H9 (cell line): ENCODE results near the gene CDK14. TPM values are rescaled to one million over a fixed set of nuclear protein-coding genes. Genes with fewer than 3 reads are reported as not detected.

Experiments used
- DNase-seq: peaks from one replicate; pipeline ENCODE4 v3.0.0-alpha.2; 2017
- H2AFZ ChIP-seq: one replicate; pipeline ENCODE4 v1.6.1; 2013; ENCODE audit warnings: mild to moderate bottlenecking, low read length, control low read depth, moderate library complexity
- H2AK5ac ChIP-seq: 2 replicates; pipeline ENCODE4 v1.6.1; 2013; ENCODE audit warnings: low read length, control low read depth, mixed read lengths; ENCODE audit not compliant: insufficient read length
- H2BK120ac ChIP-seq: one replicate; pipeline ENCODE4 v1.6.1; 2013; ENCODE audit warnings: low read depth, mild to moderate bottlenecking, low read length, control low read depth, inconsistent platforms; ENCODE audit not compliant: poor library complexity, severe bottlenecking
- H2BK12ac ChIP-seq: 2 replicates; pipeline ENCODE4 v1.6.1; 2013; ENCODE audit warnings: low read length, control low read depth, mixed read lengths, low read depth; ENCODE audit not compliant: insufficient read length
- H2BK15ac ChIP-seq: 2 replicates; pipeline ENCODE4 v1.6.1; 2013; ENCODE audit warnings: low read depth, low read length, control low read depth
- H2BK20ac ChIP-seq: one replicate; pipeline ENCODE4 v1.6.1; 2013; ENCODE audit warnings: low read depth, mild to moderate bottlenecking, low read length, control low read depth, inconsistent platforms; ENCODE audit not compliant: poor library complexity, severe bottlenecking
- H2BK5ac ChIP-seq: 2 replicates; pipeline ENCODE4 v1.6.1; 2013; ENCODE audit warnings: low read length, control low read depth, mixed read lengths; ENCODE audit not compliant: insufficient read length
- H3K14ac ChIP-seq: 2 replicates; pipeline ENCODE4 v1.6.1; 2013; ENCODE audit warnings: low read length, control low read depth; ENCODE audit not compliant: insufficient read depth
- H3K18ac ChIP-seq: 2 replicates; pipeline ENCODE4 v1.6.1; 2013; ENCODE audit warnings: low read depth, mild to moderate bottlenecking, mixed read lengths, low read length, control low read depth; ENCODE audit not compliant: insufficient read length
- H3K23ac ChIP-seq: 2 replicates; pipeline ENCODE4 v1.6.1; 2013; ENCODE audit warnings: low read length, control low read depth, mixed read lengths, low read depth; ENCODE audit not compliant: insufficient read length
- H3K23me2 ChIP-seq: 2 replicates; pipeline ENCODE4 v1.6.1; 2013; ENCODE audit warnings: low read depth, mild to moderate bottlenecking, mixed read lengths, low read length, control low read depth; ENCODE audit not compliant: insufficient read length, poor library complexity, severe bottlenecking
- H3K27ac ChIP-seq: 2 replicates; pipeline ENCODE4 v1.5.1; 2013; ENCODE audit warnings: low read length, control low read depth, mixed read lengths, low read depth; ENCODE audit not compliant: insufficient read length
- H3K27me3 ChIP-seq: 2 replicates; pipeline ENCODE4 v1.6.1; 2013; ENCODE audit warnings: low read length, control low read depth, inconsistent platforms; ENCODE audit not compliant: insufficient read depth
- H3K4ac ChIP-seq: 2 replicates; pipeline ENCODE4 v1.6.1; 2013; ENCODE audit warnings: low read depth, mild to moderate bottlenecking, control low read depth, inconsistent platforms, low read length, moderate library complexity
- H3K4me1 ChIP-seq: 2 replicates; pipeline ENCODE4 v1.6.1; 2013; ENCODE audit warnings: low read length, control low read depth, inconsistent platforms; ENCODE audit not compliant: insufficient read depth
- H3K4me2 ChIP-seq: 2 replicates; pipeline ENCODE4 v1.6.1; 2013; ENCODE audit warnings: low read length, control low read depth, mixed read lengths; ENCODE audit not compliant: insufficient read length, insufficient read depth
- H3K56ac ChIP-seq: 2 replicates; pipeline ENCODE4 v1.6.1; 2013; ENCODE audit warnings: low read depth, mild to moderate bottlenecking, mixed read lengths, low read length, control low read depth; ENCODE audit not compliant: insufficient read length
- H3K79me1 ChIP-seq: 2 replicates; pipeline ENCODE4 v1.6.1; 2013; ENCODE audit warnings: low read depth, mild to moderate bottlenecking, moderate library complexity, low read length, control low read depth, inconsistent platforms; ENCODE audit not compliant: insufficient read depth, poor library complexity, severe bottlenecking
- H3K79me2 ChIP-seq: 2 replicates; pipeline ENCODE4 v1.6.1; 2013; ENCODE audit warnings: low read length, control low read depth, inconsistent platforms; ENCODE audit not compliant: insufficient read depth
- H3K9ac ChIP-seq: 2 replicates; pipeline ENCODE4 v1.6.1; 2013; ENCODE audit warnings: low read length, control low read depth, mixed read lengths; ENCODE audit not compliant: insufficient read length; ENCODE audit errors: extremely low read depth
- H3K9me3 ChIP-seq: one replicate; pipeline ENCODE4 v1.6.1; 2013; ENCODE audit warnings: low read depth, low read length, inconsistent platforms; ENCODE audit not compliant: control insufficient read depth
- H3T11ph ChIP-seq: one replicate; pipeline ENCODE4 v1.6.1; 2013; ENCODE audit warnings: mild to moderate bottlenecking, low read length, control low read depth, inconsistent platforms
- H4K20me1 ChIP-seq: one replicate; pipeline ENCODE4 v1.6.1; 2013; ENCODE audit not compliant: control insufficient read depth, insufficient read length, insufficient read depth
- H4K5ac ChIP-seq: 2 replicates; pipeline ENCODE4 v1.6.1; 2013; ENCODE audit warnings: low read depth, mild to moderate bottlenecking, mixed read lengths, low read length, control low read depth; ENCODE audit not compliant: insufficient read length
- H4K8ac ChIP-seq: replicated peaks from 2 replicates; pipeline ENCODE4 v1.6.1; 2013; ENCODE audit warnings: low read length, control low read depth, mixed read lengths, low read depth; ENCODE audit not compliant: insufficient read length
- H4K91ac ChIP-seq: 2 replicates; pipeline ENCODE4 v1.6.1; 2013; ENCODE audit warnings: low read depth, mild to moderate bottlenecking, moderate library complexity, mixed read lengths, low read length, control low read depth; ENCODE audit not compliant: insufficient read length
- H3K27ac Mint-ChIP-seq, 3 experiments: 2 replicates in 2 of 3; 3 replicates in 1 of 3; pipeline ENCODE4 v1.8.0; 2020 to 2021; ENCODE audit warnings: mixed read lengths in 3 of 3, mild to moderate bottlenecking in 1 of 3, moderate library complexity in 1 of 3
- H3K27me3 Mint-ChIP-seq: 2 replicates; pipeline ENCODE4 v1.8.0; 2021; ENCODE audit warnings: low read depth, mild to moderate bottlenecking, moderate library complexity, mixed read lengths
- H3K36me3 Mint-ChIP-seq, 3 experiments: 2 replicates in 2 of 3; 3 replicates in 1 of 3; pipeline ENCODE4 v1.8.0; 2020 to 2021; ENCODE audit warnings: low read depth in 3 of 3, mixed read lengths in 3 of 3; ENCODE audit not compliant: insufficient read depth in 1 of 3
- H3K4me1 Mint-ChIP-seq, 2 experiments: 2 replicates each; pipeline ENCODE4 v1.8.0; 2020; ENCODE audit warnings: mixed read lengths in 2 of 2
- H3K4me3 Mint-ChIP-seq, 2 experiments: 2 replicates in 1 of 2; 3 replicates in 1 of 2; pipeline ENCODE4 v1.8.0; 2020 to 2021; ENCODE audit warnings: mild to moderate bottlenecking in 2 of 2, mixed read lengths in 2 of 2, moderate library complexity in 1 of 2
- H3K9me3 Mint-ChIP-seq, 2 experiments: 2 replicates in 1 of 2; 3 replicates in 1 of 2; pipeline ENCODE4 v1.8.0; 2020; ENCODE audit warnings: mild to moderate bottlenecking in 2 of 2, mixed read lengths in 2 of 2, moderate library complexity in 1 of 2
- CTCF ChIP-seq: fragments of 200-600 bp; sonication (generic); conservative IDR thresholded peaks from 3 replicates; pipeline ENCODE4 v1.8.0; 2021; ENCODE audit warnings: antibody characterized with exemption, mild to moderate bottlenecking
- WGBS: extraction: QIAGEN DNeasy Blood & Tissue Kit; methylation state at CpG from one replicate; pipeline ENCODE4 v1.1.7; 2013; ENCODE audit warnings: missing lambda C conversion rate, low lambda C conversion rate, mixed read lengths; ENCODE audit not compliant: insufficient read length; ENCODE audit errors: extremely low coverage; 5-methylcytosine and 5-hydroxymethylcytosine counted together
- total RNA-seq: library from RNA; stranded (reverse); gene quantifications from 2 replicates; pipeline ENCODE4 v1.2.1, GENCODE V29; 2021

The CDK14 gene
- total RNA-seq, 1 experiment from 2014 or later: 23.9 TPM

- Histone ChIP-seq H4K20me1 (no peaks in the 10 kb centered on the region), H3K9me3 (no peaks in the 10 kb centered on the region), H3K18ac (no peak overlapping the region), H3K4me2 (no peak overlapping the region), H3K23ac (no peak overlapping the region), H4K91ac (no peak overlapping the region), H2BK15ac (no peak overlapping the region), H2AK5ac (no peak overlapping the region), H4K5ac (no peak overlapping the region), H3K4ac (no peak overlapping the region), H3T11ph (no peak overlapping the region), H3K79me1 (no peaks in the 10 kb centered on the region), H3K9ac (no peak overlapping the region), H2BK20ac (no peak overlapping the region), H3K27me3 (no peaks in the 10 kb centered on the region), H2BK12ac (no peak overlapping the region), H2BK120ac (no peak overlapping the region), H2BK5ac (no peak overlapping the region), H4K8ac (no peak overlapping the region), H3K79me2 (no peaks in the 10 kb centered on the region), H3K4me1 (peaks cover 17% of the 10 kb centered on the region; the same call in 1 of the 2 replicates), H3K56ac (no peak overlapping the region), H3K14ac (no peak overlapping the region), H3K27ac (no peak overlapping the region), H2AFZ (no peak overlapping the region), H3K23me2 (no peaks in the 10 kb centered on the region)
- DNase-seq: no peak
- Mint-ChIP-seq H3K36me3 (peaks cover 0 to 6% (median 3%) of the 10 kb centered on the region in 3 experiments; a peak in 3 of 7 replicates), H3K27me3 (no peaks in the 10 kb centered on the region; the same call in 1 of the 2 replicates), H3K9me3 (no peaks in the 10 kb centered on the region), H3K4me1 (peaks cover 41 to 45% of the 10 kb centered on the region in 2 experiments), H3K27ac (peak overlapping the region in 1 of 3 experiments; percentile 26; a peak in 1 of 7 replicates), H3K4me3 (no peak overlapping the region)
- WGBS: no CpG with 5 or more reads among the region's 8 CpGs
- no peak for TF ChIP-seq CTCF
Observed at GRCh38 chr7:91041901-91042484, 445.9 kb downstream of the CDK14 start.
